Endothelial cell of umbilical vein (primary cell): ENCODE data around the gene ANAPC5. TPM values are rescaled to one million over a fixed set of nuclear protein-coding genes. Genes with fewer than 3 reads are reported as not detected.

ENCODE experiments used
- BruUV-seq: library from RNA; stranded (reverse); fragments of 400-500 nt; replicated peaks from 2 replicates; lab custom pipeline; 2021; lab: Mats Ljungman, UMichigan
- CTCF ChIA-PET: fragments of 300-600, 350-600 bp; sonication (Branson Sonifier 250); formaldehyde crosslinking; loops from one replicate; lab custom pipeline; 2021; ENCODE audit warnings: antibody characterized with exemption, inconsistent platforms; lab: Charles Lee
- POLR2A ChIA-PET: fragments of 300-600, 350-600 bp; sonication (Branson Sonifier 250); formaldehyde crosslinking; loops from one replicate; lab custom pipeline; 2021; ENCODE audit warnings: antibody characterized with exemption, inconsistent platforms; lab: Charles Lee
- DNase-seq: peaks from one replicate; pipeline ENCODE4 v3.0.0-alpha.2; 2011; ENCODE audit warnings: low read depth, low spot score
- FAIRE-seq: peaks from 2 replicates; lab custom pipeline; 2011; peaks lifted over from hg19 to GRCh38; lab: Jason Lieb, UNC
- H2AFZ ChIP-seq: 2 replicates; pipeline ENCODE4 v1.6.0; 2012; ENCODE audit warnings: low read depth, low read length, control low read depth, inconsistent platforms
- H3K27ac ChIP-seq: 2 replicates; pipeline ENCODE4 v1.5.1; 2011; ENCODE audit warnings: low read depth, mild to moderate bottlenecking, control low read depth, low read length, moderate library complexity; ENCODE audit not compliant: insufficient read depth
- H3K27me3 ChIP-seq, 2 experiments: 2 replicates each; pipeline versions ENCODE4 v1.6.0 to v1.6.1; 2011; ENCODE audit warnings: low read length in 2 of 2, mixed read lengths in 1 of 2; ENCODE audit not compliant: control insufficient read depth in 2 of 2, insufficient read depth in 2 of 2
- H3K36me3 ChIP-seq, 2 experiments: 2 replicates in 1 of 2; 3 replicates in 1 of 2; pipeline ENCODE4 v1.5.1; 2011; ENCODE audit warnings: low read length in 2 of 2, mild to moderate bottlenecking in 1 of 2, moderate library complexity in 1 of 2; ENCODE audit not compliant: control insufficient read depth in 2 of 2, insufficient read depth in 2 of 2; ENCODE audit errors: extremely low read depth in 1 of 2
- H3K4me1 ChIP-seq: 3 replicates; pipeline ENCODE4 v1.5.1; 2011; ENCODE audit warnings: mild to moderate bottlenecking, low read length; ENCODE audit not compliant: control insufficient read depth, insufficient read depth; ENCODE audit errors: extremely low read depth
- H3K4me2 ChIP-seq: 2 replicates; pipeline ENCODE4 v1.6.1; 2011; ENCODE audit warnings: low read length, control low read depth, mixed read lengths; ENCODE audit not compliant: insufficient read depth
- H3K4me3 ChIP-seq, 3 experiments: fragments of 200-600 bp in 1 of 3; sonication (generic), shearing (Covaris generic) in 1 of 3; replicated peaks in 1 of 3; 2 replicates each; pipeline ENCODE4 v1.5.1; 2011 to 2016; ENCODE audit warnings: control low read depth in 3 of 3, low read length in 3 of 3, mild to moderate bottlenecking in 2 of 3, inconsistent platforms in 1 of 3, low read depth in 1 of 3, moderate library complexity in 1 of 3; ENCODE audit not compliant: insufficient read depth in 1 of 3
- H3K79me2 ChIP-seq: 2 replicates; pipeline ENCODE4 v1.6.0; 2012; ENCODE audit warnings: low read length, inconsistent platforms; ENCODE audit not compliant: control insufficient read depth, insufficient read depth
- H3K9ac ChIP-seq: replicated peaks from 2 replicates; pipeline ENCODE3; 2011; ENCODE audit warnings: low read length, control low read depth; ENCODE audit not compliant: insufficient read depth; ENCODE audit errors: extremely low read depth
- H3K9me1 ChIP-seq: replicated peaks from 3 replicates; pipeline ENCODE4 v1.6.0; 2011; ENCODE audit warnings: mild to moderate bottlenecking, low read length; ENCODE audit not compliant: control insufficient read depth, insufficient read depth; ENCODE audit errors: extremely low read depth
- H3K9me3 ChIP-seq: replicated peaks from 2 replicates; pipeline ENCODE4 v1.5.1; 2012; ENCODE audit warnings: low read length, inconsistent platforms; ENCODE audit not compliant: control insufficient read depth, insufficient read depth
- H4K20me1 ChIP-seq: replicated peaks from 2 replicates; pipeline ENCODE3; 2011; ENCODE audit warnings: mild to moderate bottlenecking, low read length; ENCODE audit not compliant: control insufficient read depth, insufficient read depth; ENCODE audit errors: extremely low read depth
- EZH2 ChIP-seq: IDR thresholded peaks from 2 replicates; pipeline ENCODE4 v1.6.1; 2012; ENCODE audit warnings: borderline replicate concordance, low read depth, mild to moderate bottlenecking, moderate library complexity, low read length, inconsistent platforms; ENCODE audit not compliant: severe bottlenecking
- FOS ChIP-seq: IDR thresholded peaks from 2 replicates; pipeline ENCODE4 v1.6.1; 2011; ENCODE audit warnings: mild to moderate bottlenecking, low read length, moderate library complexity, borderline replicate concordance; ENCODE audit not compliant: insufficient read depth
- GATA2 ChIP-seq: IDR thresholded peaks from 2 replicates; pipeline ENCODE4 v1.7.0; 2011; ENCODE audit warnings: low read depth, mild to moderate bottlenecking, moderate library complexity, mixed read lengths, low read length; ENCODE audit not compliant: insufficient read length, insufficient read depth
- JUN ChIP-seq: IDR thresholded peaks from 2 replicates; pipeline ENCODE4 v1.6.1; 2011; ENCODE audit warnings: borderline replicate concordance, low read depth; ENCODE audit not compliant: insufficient read length, insufficient read depth
- MYC ChIP-seq: IDR thresholded peaks from one replicate; pipeline ENCODE4 v1.6.1; 2011; ENCODE audit warnings: mild to moderate bottlenecking, low read depth, low read length
- POLR2A ChIP-seq: IDR thresholded peaks from 2 replicates; pipeline ENCODE4 v1.6.1; 2012; ENCODE audit warnings: low read depth, mild to moderate bottlenecking, control low read depth, low read length
- POLR2AphosphoS5 ChIP-seq: IDR thresholded peaks from 2 replicates; pipeline ENCODE4 v1.6.1; 2012; ENCODE audit warnings: low read depth, mild to moderate bottlenecking, control low read depth, low read length, moderate library complexity; ENCODE audit not compliant: insufficient read depth
- dilution Hi-C: fragments of 300-500 bp; cut with MboI; formaldehyde crosslinking; loops from one replicate; pipeline ENCODE4 v1.15.0; 2019; ENCODE audit warnings: low sequenced_read_pairs; ENCODE audit not compliant: extremely low pct_ligation_motif_present
- intact Hi-C: fragments of 100-400 bp; cut with micrococcal nuclease; formaldehyde crosslinking; loops from one replicate; pipeline ENCODE4 v1.10.0; 2022
- polyA plus RNA-seq, 4 experiments: library from polyadenylated mRNA; depleted of rRNA in 3 of 4; stranded (reverse) in 3 of 4; unstranded in 1 of 4; fragments of >200 nt; gene quantifications; 2 replicates each; pipeline versions ENCODE4 v1.2.1 to v1.2.3, GENCODE V29; 2011 to 2012; ENCODE audit warnings: missing spikeins in 1 of 4
- total RNA-seq: library from RNA; stranded (reverse); gene quantifications from 2 replicates; pipeline ENCODE4 v1.2.3, GENCODE V29; 2021
- TF ChIP-seq, protein P1 (sequence below), 2 donors: IDR thresholded peaks; 1 replicate in 1 of 2; 2 replicates in 1 of 2; pipeline ENCODE4 v1.5.1; 2011; ENCODE audit warnings: low read length in 2 of 2, mild to moderate bottlenecking in 2 of 2, moderate library complexity in 2 of 2, control low read depth in 1 of 2, inconsistent platforms in 1 of 2, low read depth in 1 of 2; ENCODE audit not compliant: insufficient read depth in 1 of 2; ENCODE audit errors: extremely low read depth in 1 of 2
- TF ChIP-seq, protein P2 (sequence below): IDR thresholded peaks from 2 replicates; pipeline ENCODE4 v1.6.1; 2011; ENCODE audit not compliant: insufficient read depth, insufficient read length

Gene ANAPC5
- total and polyA plus RNA-seq, 2 donors (not counting 3 experiments of a cell fraction or from before 2014, with no cell fraction given) = 133 to 168 TPM

DNA sequence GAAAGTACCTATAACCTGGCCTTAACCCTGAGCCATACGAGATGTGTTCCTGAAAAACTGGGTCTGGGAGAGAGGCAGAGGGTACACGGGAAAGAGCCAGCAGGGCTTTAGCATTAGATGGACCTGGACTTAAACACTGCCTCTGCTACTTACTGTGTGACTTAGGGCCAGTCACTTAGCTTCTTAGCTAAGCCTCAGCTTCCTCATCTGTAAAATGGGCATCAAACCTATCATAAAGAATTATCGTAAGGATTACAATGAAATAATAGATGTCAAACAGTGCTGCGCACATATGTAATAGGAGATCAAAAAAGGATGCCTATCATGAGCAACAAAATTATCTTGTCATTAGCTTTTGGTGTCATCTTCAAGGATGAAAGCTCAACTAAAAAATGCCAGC is 23.6 kb downstream of the ANAPC5 start:
- BruUV-seq = no TSS peak
- Histone ChIP-seq H3K4me1 (no peaks in the 10 kb centered on the region), H3K27ac (no peak overlapping the region), H2AFZ (no peak overlapping the region), H4K20me1 (no peaks in the 10 kb centered on the region), H3K9ac (no peak overlapping the region), H3K4me2 (no peak overlapping the region), H3K36me3 (peaks cover 24 to 38% of the 10 kb centered on the region in 2 experiments), H3K79me2 (no peaks in the 10 kb centered on the region), H3K9me3 (no peaks in the 10 kb centered on the region), H3K9me1 (no peaks in the 10 kb centered on the region), H3K4me3 (no peak overlapping the region), H3K27me3 (no peaks in the 10 kb centered on the region)
- no peak for FAIRE-seq
- dilution Hi-C loops = no loop called here
- CTCF ChIA-PET = interaction anchor here (1.4 kb wide), 1 partner anchor 114 kb away, joined by 3 read pairs; no protein-coding TSS in a partner anchor
- intact Hi-C loops = no loop called here
- POLR2A ChIA-PET = no interaction called here
- no peak for DNase-seq
- TF ChIP-seq, protein P1, sequence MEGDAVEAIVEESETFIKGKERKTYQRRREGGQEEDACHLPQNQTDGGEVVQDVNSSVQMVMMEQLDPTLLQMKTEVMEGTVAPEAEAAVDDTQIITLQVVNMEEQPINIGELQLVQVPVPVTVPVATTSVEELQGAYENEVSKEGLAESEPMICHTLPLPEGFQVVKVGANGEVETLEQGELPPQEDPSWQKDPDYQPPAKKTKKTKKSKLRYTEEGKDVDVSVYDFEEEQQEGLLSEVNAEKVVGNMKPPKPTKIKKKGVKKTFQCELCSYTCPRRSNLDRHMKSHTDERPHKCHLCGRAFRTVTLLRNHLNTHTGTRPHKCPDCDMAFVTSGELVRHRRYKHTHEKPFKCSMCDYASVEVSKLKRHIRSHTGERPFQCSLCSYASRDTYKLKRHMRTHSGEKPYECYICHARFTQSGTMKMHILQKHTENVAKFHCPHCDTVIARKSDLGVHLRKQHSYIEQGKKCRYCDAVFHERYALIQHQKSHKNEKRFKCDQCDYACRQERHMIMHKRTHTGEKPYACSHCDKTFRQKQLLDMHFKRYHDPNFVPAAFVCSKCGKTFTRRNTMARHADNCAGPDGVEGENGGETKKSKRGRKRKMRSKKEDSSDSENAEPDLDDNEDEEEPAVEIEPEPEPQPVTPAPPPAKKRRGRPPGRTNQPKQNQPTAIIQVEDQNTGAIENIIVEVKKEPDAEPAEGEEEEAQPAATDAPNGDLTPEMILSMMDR (IDR thresholded peaks at IDR 0.05; ENCODE audit: extremely low read depth in 1 of 2, insufficient read depth in 1 of 2, low read depth in 1 of 2, low read length in 2 of 2) = no peak
- TF ChIP-seq POLR2A (no peak), FOS (no peak), POLR2AphosphoS5 (no peak), JUN (no peak), GATA2 (no peak), MYC (no peak), EZH2 (no peak)
- TF ChIP-seq, protein P2, sequence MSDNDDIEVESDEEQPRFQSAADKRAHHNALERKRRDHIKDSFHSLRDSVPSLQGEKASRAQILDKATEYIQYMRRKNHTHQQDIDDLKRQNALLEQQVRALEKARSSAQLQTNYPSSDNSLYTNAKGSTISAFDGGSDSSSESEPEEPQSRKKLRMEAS = no peak
